Thymus (tissue), 11 donors: ENCODE measurements around the gene ZNF710. TPM values are rescaled to one million over a fixed set of nuclear protein-coding genes. Genes with fewer than 3 reads are reported as not detected.

Experiments used
- DNase-seq, 9 donors: peaks; one replicate each; pipeline ENCODE4 v3.0.0-alpha.2; 2013; ENCODE audit warnings: low spot score in 9 of 9, low read depth in 6 of 9, missing footprints in 1 of 9
- H3K27ac ChIP-seq, 2 donors: one replicate each; pipeline ENCODE4 v1.5.1; 2013; ENCODE audit warnings: control low read depth in 1 of 2, low read depth in 1 of 2, low read length in 1 of 2, mild to moderate bottlenecking in 1 of 2, moderate library complexity in 1 of 2
- H3K27me3 ChIP-seq, 2 donors: one replicate each; pipeline ENCODE4 v1.5.1; 2013; ENCODE audit warnings: low read length in 1 of 2; ENCODE audit not compliant: control insufficient read depth in 2 of 2, insufficient read depth in 1 of 2
- H3K36me3 ChIP-seq, 2 donors: one replicate each; pipeline ENCODE4 v1.5.1; 2013; ENCODE audit warnings: low read length in 1 of 2, mild to moderate bottlenecking in 1 of 2, moderate library complexity in 1 of 2; ENCODE audit not compliant: control insufficient read depth in 2 of 2, insufficient read depth in 2 of 2
- H3K4me1 ChIP-seq, 2 donors: one replicate each; pipeline ENCODE4 v1.5.1; 2013; ENCODE audit warnings: low read length in 2 of 2; ENCODE audit not compliant: control insufficient read depth in 2 of 2, insufficient read depth in 2 of 2
- H3K4me3 ChIP-seq, 2 donors: one replicate each; pipeline ENCODE4 v1.5.1; 2013; ENCODE audit warnings: low read length in 2 of 2, control low read depth in 1 of 2, mild to moderate bottlenecking in 1 of 2
- H3K9me3 ChIP-seq, 2 donors: one replicate each; pipeline ENCODE4 v1.5.1; 2013; ENCODE audit warnings: low read length in 1 of 2, mild to moderate bottlenecking in 1 of 2; ENCODE audit not compliant: control insufficient read depth in 2 of 2, insufficient read depth in 1 of 2
- WGBS: extraction: QIAGEN DNeasy Blood & Tissue Kit; methylation state at CpG from one replicate; pipeline ENCODE4 v1.1.7; 2013; 5-methylcytosine and 5-hydroxymethylcytosine counted together
- polyA plus RNA-seq: library from polyadenylated mRNA; stranded (reverse); fragments of 200-250 nt; gene quantifications from one replicate; pipeline ENCODE4 v1.2.3, GENCODE V29; 2013
- total RNA-seq: library from RNA; stranded (reverse); fragments of 120-200 nt; gene quantifications from one replicate; pipeline ENCODE4 v1.2.4, GENCODE V29; 2013
- donor health status: healthy.

Gene ZNF710
- total and polyA plus RNA-seq, 2 donors, result 12.5 to 21.9 TPM

- peaks cover 0 to 12% of the 10 kb centered on the region in 2 donors for H3K27me3 ChIP-seq
- peak overlapping the region; percentile 54 to 71 for H3K4me3 ChIP-seq
- peaks cover 3 to 34% of the 10 kb centered on the region in 2 donors for H3K4me1 ChIP-seq
- no peaks in the 10 kb centered on the region for H3K36me3 ChIP-seq
- H3K9me3 ChIP-seq, result no peaks in the 10 kb centered on the region
- H3K27ac ChIP-seq, result peak overlapping the region; percentile 64 to 77
- 54% methylated on average over 63 of the region's 63 CpGs for WGBS
- peak in 4 of 9 donors; percentile 23 to 63 (median 32) for DNase-seq
Measured at GRCh38 chr15:90000186-90001001, 730 bp upstream of the ZNF710 start.

- H3K9me3 ChIP-seq, result no peaks in the 10 kb centered on the region
- WGBS, result under 1% methylated on average over 89 of the region's 89 CpGs
- peak in 6 of 9 donors; percentile 30 to 72 (median 42) for DNase-seq
- H3K36me3 ChIP-seq, result no peaks in the 10 kb centered on the region
- peak overlapping the region; percentile 54 to 56 for H3K4me3 ChIP-seq
- H3K27me3 ChIP-seq, result peaks cover 0 to 12% of the 10 kb centered on the region in 2 donors
- H3K27ac ChIP-seq, result peak overlapping the region in 1 of 2 donors; percentile 55
- H3K4me1 ChIP-seq, result peaks cover 3 to 34% of the 10 kb centered on the region in 2 donors
Measured at GRCh38 chr15:90001683-90002427, 731 bp downstream of the ZNF710 start.

GRCh38 chr15:90002428-90002844 is 1.3 kb downstream of the ZNF710 start:
- Histone ChIP-seq H3K4me3 (peak overlapping the region; percentile 54 to 56), H3K36me3 (no peaks in the 10 kb centered on the region), H3K27me3 (peaks cover 0 to 12% of the 10 kb centered on the region in 2 donors), H3K4me1 (peaks cover 3 to 40% of the 10 kb centered on the region in 2 donors), H3K9me3 (no peaks in the 10 kb centered on the region), H3K27ac (peak overlapping the region; percentile 3 to 46)
- 7% methylated on average over 27 of the region's 27 CpGs for WGBS
- DNase-seq, result peak in 1 of 9 donors; percentile 47

- no peaks in the 10 kb centered on the region for H3K9me3 ChIP-seq
- WGBS, result 97% methylated on average over 7 of the region's 7 CpGs
- no peak overlapping the region for H3K4me3 ChIP-seq
- no peak for DNase-seq
- H3K4me1 ChIP-seq, result peaks cover 3 to 46% of the 10 kb centered on the region in 2 donors
- H3K27me3 ChIP-seq, result peaks cover 0 to 12% of the 10 kb centered on the region in 2 donors
- peak overlapping the region in 1 of 2 donors; percentile 46 for H3K27ac ChIP-seq
- no peaks in the 10 kb centered on the region for H3K36me3 ChIP-seq
Measured at GRCh38 chr15:90003736-90004135, 2.6 kb downstream of the ZNF710 start.

- Histone ChIP-seq H3K36me3 (no peaks in the 10 kb centered on the region), H3K27ac (peak overlapping the region in 1 of 2 donors; percentile 56), H3K9me3 (no peaks in the 10 kb centered on the region), H3K27me3 (peaks cover 0 to 12% of the 10 kb centered on the region in 2 donors), H3K4me3 (no peak overlapping the region), H3K4me1 (peaks cover 3 to 46% of the 10 kb centered on the region in 2 donors)
- no peak for DNase-seq
- WGBS, result 94% methylated on average over 5 of the region's 5 CpGs
Measured at GRCh38 chr15:90004252-90004651, 3.1 kb downstream of the ZNF710 start.

GRCh38 chr15:90004671-90005070 is 3.5 kb downstream of the ZNF710 start:
- DNase-seq, result no peak
- H3K27me3 ChIP-seq, result peaks cover 0 to 10% of the 10 kb centered on the region in 2 donors
- 91% methylated on average over 8 of the region's 8 CpGs for WGBS
- H3K36me3 ChIP-seq, result no peaks in the 10 kb centered on the region
- H3K4me1 ChIP-seq, result peaks cover 3 to 46% of the 10 kb centered on the region in 2 donors
- H3K27ac ChIP-seq, result peak overlapping the region; percentile 33 to 56
- H3K9me3 ChIP-seq, result no peaks in the 10 kb centered on the region
- no peak overlapping the region for H3K4me3 ChIP-seq

- WGBS, result 96% methylated on average over 4 of the region's 4 CpGs
- DNase-seq, result no peak
- Histone ChIP-seq H3K27ac (no peak overlapping the region), H3K27me3 (no peaks in the 10 kb centered on the region), H3K9me3 (peaks cover 0 to 7% of the 10 kb centered on the region in 2 donors), H3K4me1 (peaks cover 0 to 38% of the 10 kb centered on the region in 2 donors), H3K4me3 (no peak overlapping the region), H3K36me3 (no peaks in the 10 kb centered on the region)
Measured at GRCh38 chr15:90006217-90007075, 5.3 kb downstream of the ZNF710 start.

- H3K4me1 ChIP-seq, result peaks cover 0 to 38% of the 10 kb centered on the region in 2 donors
- WGBS, result 94% methylated on average over 4 of the region's 4 CpGs
- DNase-seq, result no peak
- H3K9me3 ChIP-seq, result peaks cover 1 to 14% of the 10 kb centered on the region in 2 donors
- H3K27me3 ChIP-seq, result no peaks in the 10 kb centered on the region
- H3K36me3 ChIP-seq, result no peaks in the 10 kb centered on the region
- H3K4me3 ChIP-seq, result no peak overlapping the region
- no peak overlapping the region for H3K27ac ChIP-seq
Measured at GRCh38 chr15:90007076-90007460, 5.9 kb downstream of the ZNF710 start.
